HepG2 (cell line): Measurements from ENCODE around the gene OR2F2. TPM values are rescaled to one million over a fixed set of nuclear protein-coding genes. Genes with fewer than 3 reads are reported as not detected.
A peak's percentile ranks its signal among the peaks of the same experiment; 100 is the strongest.

Experiments
- CREB3 ChIP-seq: sonication (generic); formaldehyde crosslinking; IDR thresholded peaks from 2 replicates; pipeline ENCODE4 v1.5.0; 2020; ENCODE audit warnings: missing genetic modification reagents
- FOSL2 ChIP-seq: sonication (generic); formaldehyde crosslinking; IDR thresholded peaks from 2 replicates; pipeline ENCODE4 v1.4.0; 2020; ENCODE audit warnings: missing genetic modification reagents
- GZF1 ChIP-seq: sonication (generic); formaldehyde crosslinking; IDR thresholded peaks from 2 replicates; pipeline ENCODE4 v1.5.1; 2020; ENCODE audit warnings: mild to moderate bottlenecking, missing genetic modification reagents
- NFE2L1 ChIP-seq: sonication (generic); formaldehyde crosslinking; IDR thresholded peaks from 2 replicates; pipeline ENCODE4 v1.4.0; 2020; ENCODE audit warnings: missing genetic modification reagents, mild to moderate bottlenecking, borderline replicate concordance
- PRPF4 ChIP-seq: fragments of 200-400 bp; formaldehyde crosslinking; IDR thresholded peaks from 2 replicates; pipeline ENCODE4 v1.6.1; 2016; ENCODE audit warnings: low read length, low read depth; ENCODE audit not compliant: poor library complexity, severe bottlenecking
- SOX13 ChIP-seq, 3 experiments: fragments of 450-650 bp in 1 of 3; sonication (generic) in 1 of 3; formaldehyde crosslinking in 1 of 3; IDR thresholded peaks in 2 of 3; conservative IDR thresholded peaks in 1 of 3; 2 replicates each; pipeline versions ENCODE4 v1.5.0 to v1.6.1; 2016 to 2020; ENCODE audit warnings: antibody characterized with exemption in 1 of 3, mild to moderate bottlenecking in 1 of 3, missing compliant biosample characterization in 1 of 3, missing genetic modification reagents in 1 of 3, moderate library complexity in 1 of 3
- SP4 ChIP-seq: sonication (generic); formaldehyde crosslinking; IDR thresholded peaks from 2 replicates; pipeline ENCODE4 v1.8.1; 2023; ENCODE audit warnings: mild to moderate bottlenecking, missing genetic modification reagents
- THRA ChIP-seq: sonication (generic); formaldehyde crosslinking; IDR thresholded peaks from 2 replicates; pipeline ENCODE4 v1.4.0; 2020; ENCODE audit warnings: missing genetic modification reagents, borderline replicate concordance
- ZBTB25 ChIP-seq: IDR thresholded peaks from 2 replicates; pipeline ENCODE4 v1.6.1; 2018; ENCODE audit warnings: missing genetic modification reagents
- ZNF260 ChIP-seq: sonication (generic); formaldehyde crosslinking; IDR thresholded peaks from 2 replicates; pipeline ENCODE4 v1.4.0; 2020; ENCODE audit warnings: missing genetic modification reagents, low read depth, mild to moderate bottlenecking, borderline replicate concordance
- ZNF547 ChIP-seq: sonication (generic); formaldehyde crosslinking; IDR thresholded peaks from 2 replicates; pipeline ENCODE4 v1.5.1; 2020; ENCODE audit warnings: mild to moderate bottlenecking, missing genetic modification reagents
- ZSCAN9 ChIP-seq: IDR thresholded peaks from 2 replicates; pipeline ENCODE4 v1.6.1; 2016; ENCODE audit warnings: borderline replicate concordance
- ZZZ3 ChIP-seq: sonication (generic); formaldehyde crosslinking; IDR thresholded peaks from 2 replicates; pipeline ENCODE4 v1.4.0; 2020; ENCODE audit warnings: missing genetic modification reagents, mild to moderate bottlenecking, borderline replicate concordance
- polyA plus RNA-seq, 8 experiments: library from polyadenylated mRNA; depleted of rRNA in 3 of 8; stranded (reverse) in 7 of 8; unstranded in 1 of 8; fragments of >200 nt; fragmentation: Illumina TruSeq in 4 of 8; extraction: Trizol in 4 of 8; gene quantifications; 2 replicates each; pipeline versions ENCODE4 v1.2.1 to v1.2.3, GENCODE V29; 2011 to 2016; ENCODE audit warnings: low read depth in 4 of 8, missing spikeins in 1 of 8, mixed read lengths in 1 of 8; ENCODE audit not compliant: insufficient read depth in 1 of 8
- total RNA-seq, 5 experiments: library from RNA; depleted of rRNA; stranded (reverse); fragments of >200 nt; fragmentation: Illumina TruSeq; extraction: Trizol; gene quantifications; 2 replicates each; pipeline ENCODE4 v1.2.3, GENCODE V29; 2016; ENCODE audit warnings: low read depth in 1 of 5
- TF ChIP-seq, protein P1 (sequence below): sonication (generic); formaldehyde crosslinking; conservative IDR thresholded peaks from 2 replicates; pipeline ENCODE4 v1.4.0; 2020; ENCODE audit warnings: missing genetic modification reagents
- TF ChIP-seq, protein P2 (sequence below): fragments of 450-650 bp; IDR thresholded peaks from 2 replicates; pipeline ENCODE4 v1.6.1; 2016

Gene OR2F2
- total and polyA plus RNA-seq, 2 of the 13 experiments (the other 11 are each of a cell fraction or from before 2014, with no cell fraction given), result 0.13 TPM; not detected in 1

- TF ChIP-seq ZNF260 (CRISPR knock-in tag), result no peak
- TF ChIP-seq GZF1 (CRISPR knock-in tag), result no peak
- no peak for TF ChIP-seq PRPF4
- no peak; the same call in 1 of the 2 replicates for TF ChIP-seq SP4 (CRISPR knock-in tag)
- peak; percentile 91 for TF ChIP-seq FOSL2 (CRISPR knock-in tag)
- TF ChIP-seq ZSCAN9, result peak; percentile 61; the same call in 1 of the 2 replicates
- TF ChIP-seq ZBTB25 (CRISPR knock-in tag), result no peak
- TF ChIP-seq, protein P1, sequence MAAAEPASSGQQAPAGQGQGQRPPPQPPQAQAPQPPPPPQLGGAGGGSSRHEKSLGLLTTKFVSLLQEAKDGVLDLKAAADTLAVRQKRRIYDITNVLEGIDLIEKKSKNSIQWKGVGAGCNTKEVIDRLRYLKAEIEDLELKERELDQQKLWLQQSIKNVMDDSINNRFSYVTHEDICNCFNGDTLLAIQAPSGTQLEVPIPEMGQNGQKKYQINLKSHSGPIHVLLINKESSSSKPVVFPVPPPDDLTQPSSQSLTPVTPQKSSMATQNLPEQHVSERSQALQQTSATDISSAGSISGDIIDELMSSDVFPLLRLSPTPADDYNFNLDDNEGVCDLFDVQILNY (CRISPR knock-in tag), result no peak
- no peak for TF ChIP-seq ZZZ3 (CRISPR knock-in tag)
- TF ChIP-seq THRA (CRISPR knock-in tag), result peak; percentile 95
- no peak for TF ChIP-seq CREB3 (CRISPR knock-in tag)
- TF ChIP-seq SOX13 (IDR thresholded peaks at IDR 0.05), result no peak
- TF ChIP-seq SOX13 (CRISPR knock-in tag; conservative IDR thresholded peaks at IDR 0.05 in 1 of 2, IDR thresholded peaks at IDR 0.05 in 1 of 2), result peak in 1 of 2 experiments; percentile 87; a peak in 2 of 4 replicates
- no peak for TF ChIP-seq NFE2L1 (CRISPR knock-in tag)
- TF ChIP-seq ZNF547 (CRISPR knock-in tag), result no peak
- TF ChIP-seq, protein P2, sequence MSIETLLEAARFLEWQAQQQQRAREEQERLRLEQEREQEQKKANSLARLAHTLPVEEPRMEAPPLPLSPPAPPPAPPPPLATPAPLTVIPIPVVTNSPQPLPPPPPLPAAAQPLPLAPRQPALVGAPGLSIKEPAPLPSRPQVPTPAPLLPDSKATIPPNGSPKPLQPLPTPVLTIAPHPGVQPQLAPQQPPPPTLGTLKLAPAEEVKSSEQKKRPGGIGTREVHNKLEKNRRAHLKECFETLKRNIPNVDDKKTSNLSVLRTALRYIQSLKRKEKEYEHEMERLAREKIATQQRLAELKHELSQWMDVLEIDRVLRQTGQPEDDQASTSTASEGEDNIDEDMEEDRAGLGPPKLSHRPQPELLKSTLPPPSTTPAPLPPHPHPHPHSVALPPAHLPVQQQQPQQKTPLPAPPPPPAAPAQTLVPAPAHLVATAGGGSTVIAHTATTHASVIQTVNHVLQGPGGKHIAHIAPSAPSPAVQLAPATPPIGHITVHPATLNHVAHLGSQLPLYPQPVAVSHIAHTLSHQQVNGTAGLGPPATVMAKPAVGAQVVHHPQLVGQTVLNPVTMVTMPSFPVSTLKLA, result peak; percentile 43; the same call in 1 of the 2 replicates
These were observed 34.7 kb upstream of the OR2F2 start (continued) for GRCh38 chr7:143900230-143900766.
